ENCODE data around the gene RANBP3L. TPM values are rescaled to one million over a fixed set of nuclear protein-coding genes. Genes with fewer than 3 reads are reported as not detected.
"Not testable (repeated sequence)": the region's sequence is repeated elsewhere in the genome, so short reads cannot be mapped to it uniquely, and the experiment has no call there.

The RANBP3L gene, protein sequence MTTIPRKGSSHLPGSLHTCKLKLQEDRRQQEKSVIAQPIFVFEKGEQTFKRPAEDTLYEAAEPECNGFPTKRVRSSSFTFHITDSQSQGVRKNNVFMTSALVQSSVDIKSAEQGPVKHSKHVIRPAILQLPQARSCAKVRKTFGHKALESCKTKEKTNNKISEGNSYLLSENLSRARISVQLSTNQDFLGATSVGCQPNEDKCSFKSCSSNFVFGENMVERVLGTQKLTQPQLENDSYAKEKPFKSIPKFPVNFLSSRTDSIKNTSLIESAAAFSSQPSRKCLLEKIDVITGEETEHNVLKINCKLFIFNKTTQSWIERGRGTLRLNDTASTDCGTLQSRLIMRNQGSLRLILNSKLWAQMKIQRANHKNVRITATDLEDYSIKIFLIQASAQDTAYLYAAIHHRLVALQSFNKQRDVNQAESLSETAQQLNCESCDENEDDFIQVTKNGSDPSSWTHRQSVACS
- total RNA-seq, result 0.57 and 0.85 TPM in 2 replicates
- polyA plus RNA-seq, result 0.21 and 0.48 TPM in 2 replicates

DNA sequence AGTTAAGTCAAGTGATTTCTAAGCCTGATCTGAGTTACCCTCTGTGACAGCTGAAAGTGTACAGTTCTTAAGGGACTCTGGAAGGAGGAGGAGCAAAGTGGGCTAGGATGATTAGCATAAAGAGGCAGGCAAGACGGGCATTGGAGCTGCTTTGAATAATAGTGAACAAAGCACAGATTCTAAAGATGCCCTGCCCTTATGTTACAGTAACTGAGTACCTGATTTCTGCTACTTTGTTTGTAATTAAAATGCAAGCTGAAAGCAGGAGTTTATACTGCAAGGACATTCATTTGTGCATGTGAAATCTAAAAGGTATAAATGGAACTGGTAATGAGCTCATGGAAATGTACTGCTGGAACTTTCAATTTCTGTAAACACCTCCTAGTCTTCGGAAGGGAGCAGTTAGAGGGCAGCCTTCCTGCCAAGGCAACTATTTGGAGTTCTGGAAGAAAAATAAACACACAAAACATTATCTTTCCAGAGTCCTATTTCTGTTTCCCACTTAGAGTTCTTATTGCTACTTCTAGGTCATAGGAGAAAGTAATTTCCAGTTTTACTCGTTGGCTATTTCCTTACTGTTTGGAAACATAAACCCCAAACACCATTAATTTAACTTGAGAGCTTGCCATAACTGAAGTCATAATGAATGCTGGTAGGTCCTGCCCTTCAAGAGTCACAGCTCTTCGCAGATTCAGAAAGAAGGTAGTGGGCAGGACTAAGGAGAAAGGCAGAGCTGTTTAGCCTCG lies at the start of gene RANBP3L:
TSS of gene RANBP3L (minus strand) at position 45 of the 746 bp plus-strand sequence. CDS start 486 bp downstream, outside the sequence.
- Histone ChIP-seq H3K27ac (peak within 1 kb of the TSS; percentile 89), H3K4me3 (no peak within 1 kb of the TSS), H3K36me3 (no peaks in the 10 kb centered on the region), H3K27me3 (no peaks in the 10 kb centered on the region), H3K9me3 (ENCODE audit: low read depth) (no peaks in the 10 kb centered on the region), H3K4me1 (ENCODE audit: low read depth) (peaks cover 22% of the 10 kb centered on the region)
- DNase-seq (ENCODE audit: low read depth in 1 of 2, low spot score in 1 of 2), result peak; percentile 50 to 84
- TF ChIP-seq, protein P1, sequence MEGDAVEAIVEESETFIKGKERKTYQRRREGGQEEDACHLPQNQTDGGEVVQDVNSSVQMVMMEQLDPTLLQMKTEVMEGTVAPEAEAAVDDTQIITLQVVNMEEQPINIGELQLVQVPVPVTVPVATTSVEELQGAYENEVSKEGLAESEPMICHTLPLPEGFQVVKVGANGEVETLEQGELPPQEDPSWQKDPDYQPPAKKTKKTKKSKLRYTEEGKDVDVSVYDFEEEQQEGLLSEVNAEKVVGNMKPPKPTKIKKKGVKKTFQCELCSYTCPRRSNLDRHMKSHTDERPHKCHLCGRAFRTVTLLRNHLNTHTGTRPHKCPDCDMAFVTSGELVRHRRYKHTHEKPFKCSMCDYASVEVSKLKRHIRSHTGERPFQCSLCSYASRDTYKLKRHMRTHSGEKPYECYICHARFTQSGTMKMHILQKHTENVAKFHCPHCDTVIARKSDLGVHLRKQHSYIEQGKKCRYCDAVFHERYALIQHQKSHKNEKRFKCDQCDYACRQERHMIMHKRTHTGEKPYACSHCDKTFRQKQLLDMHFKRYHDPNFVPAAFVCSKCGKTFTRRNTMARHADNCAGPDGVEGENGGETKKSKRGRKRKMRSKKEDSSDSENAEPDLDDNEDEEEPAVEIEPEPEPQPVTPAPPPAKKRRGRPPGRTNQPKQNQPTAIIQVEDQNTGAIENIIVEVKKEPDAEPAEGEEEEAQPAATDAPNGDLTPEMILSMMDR (IDR thresholded peaks at IDR 0.05; ENCODE audit: low read depth, low read length), result no peak

DNA sequence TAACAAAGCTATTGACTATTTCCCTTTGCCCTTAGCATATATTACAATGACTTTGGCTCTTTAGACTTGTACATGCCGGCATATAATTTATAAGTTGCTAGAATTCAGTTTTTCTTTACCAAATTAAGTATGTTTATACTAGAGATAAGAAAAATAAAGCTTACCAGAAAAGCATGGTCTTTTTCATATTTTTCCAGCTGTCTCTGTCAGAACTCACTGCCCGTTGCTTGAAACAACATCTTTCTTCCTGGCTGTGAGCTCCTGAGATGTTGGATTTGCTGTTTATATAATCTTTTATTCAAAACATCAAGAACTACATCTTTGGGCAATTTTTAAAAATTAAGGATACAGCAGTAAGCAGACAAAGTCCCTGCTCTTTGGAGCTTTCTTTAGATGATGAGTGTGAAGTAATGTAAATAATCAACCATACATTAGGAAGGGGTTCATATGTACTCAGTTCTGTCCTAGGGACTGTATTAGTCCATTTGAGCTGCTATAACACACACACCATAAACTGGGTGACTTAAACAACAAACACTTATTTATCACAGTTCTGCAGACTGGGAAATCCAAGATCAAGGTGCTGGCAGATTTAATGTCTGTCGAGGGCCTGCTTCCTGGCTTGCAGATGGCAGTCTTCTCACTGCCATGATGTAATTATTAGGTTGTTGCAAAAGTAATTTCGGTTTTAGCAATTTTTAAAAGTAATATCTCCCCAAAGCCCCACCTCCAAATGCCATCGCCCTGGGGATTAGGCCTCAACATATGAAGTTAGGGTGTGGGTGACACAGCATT lies 45.4 kb upstream of the RANBP3L start:
- no peaks in the 10 kb centered on the region for H3K4me1 ChIP-seq (ENCODE audit: low read depth)
- no peaks in the 10 kb centered on the region for H3K36me3 ChIP-seq
- DNase-seq (ENCODE audit: low read depth in 1 of 2, low spot score in 1 of 2), result no peak
- H3K4me3 ChIP-seq, result no peak overlapping the region
- H3K9me3 ChIP-seq (ENCODE audit: low read depth), result no peaks in the 10 kb centered on the region
- H3K27ac ChIP-seq, result no peak overlapping the region
- H3K27me3 ChIP-seq, result no peaks in the 10 kb centered on the region
- TF ChIP-seq, protein P1 (IDR thresholded peaks at IDR 0.05; ENCODE audit: low read depth, low read length), result no peak

DNA sequence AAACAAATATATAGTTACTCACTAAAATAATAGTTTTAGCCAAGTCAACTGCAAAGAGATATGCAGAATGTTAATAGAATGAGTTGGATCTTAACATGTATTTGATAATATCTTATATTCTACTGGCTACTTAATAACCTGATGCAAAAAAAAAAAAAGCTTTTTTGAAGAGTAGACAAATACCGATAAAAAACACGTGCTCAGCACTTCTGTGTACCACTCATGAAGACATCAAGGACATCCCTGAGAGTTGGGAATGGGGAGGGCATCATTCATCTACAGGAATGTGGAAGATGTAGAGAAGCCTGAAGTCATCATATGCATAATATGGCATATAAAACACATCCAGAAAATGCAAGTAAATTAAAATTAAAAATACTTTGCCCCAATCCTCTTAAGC lies 43.2 kb upstream of the RANBP3L start:
- Histone ChIP-seq H3K27ac (no peak overlapping the region), H3K4me3 (no peak overlapping the region), H3K36me3 (no peaks in the 10 kb centered on the region), H3K4me1 (ENCODE audit: low read depth) (peaks cover 5% of the 10 kb centered on the region), H3K27me3 (no peaks in the 10 kb centered on the region), H3K9me3 (ENCODE audit: low read depth) (no peaks in the 10 kb centered on the region)
- no peak for DNase-seq (ENCODE audit: low read depth in 1 of 2, low spot score in 1 of 2)
- TF ChIP-seq, protein P1 (IDR thresholded peaks at IDR 0.05; ENCODE audit: low read depth, low read length), result no peak

DNA sequence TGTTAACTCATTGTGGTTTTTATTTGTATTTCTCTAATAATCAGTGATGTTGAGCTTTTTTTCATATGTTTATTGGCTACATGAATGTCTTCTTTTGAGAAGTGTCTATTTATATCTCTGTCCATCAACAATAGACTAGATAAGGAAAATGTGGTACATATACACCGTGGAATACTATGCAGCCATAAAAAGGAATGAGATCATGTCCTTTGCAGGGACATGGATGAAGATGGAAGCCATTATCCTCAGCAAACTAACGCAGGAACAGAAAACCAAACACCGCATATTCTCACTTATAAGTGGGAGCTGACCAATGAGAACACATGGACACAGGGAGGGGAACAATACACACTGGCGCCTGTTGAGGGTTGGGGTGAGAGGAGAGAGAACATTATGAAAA lies 40.0 kb upstream of the RANBP3L start:
- not testable (repeated sequence) for H3K9me3 ChIP-seq (ENCODE audit: low read depth); H3K27ac ChIP-seq; H3K4me3 ChIP-seq; DNase-seq (ENCODE audit: low read depth in 1 of 2, low spot score in 1 of 2); H3K36me3 ChIP-seq; H3K4me1 ChIP-seq (ENCODE audit: low read depth); H3K27me3 ChIP-seq

DNA sequence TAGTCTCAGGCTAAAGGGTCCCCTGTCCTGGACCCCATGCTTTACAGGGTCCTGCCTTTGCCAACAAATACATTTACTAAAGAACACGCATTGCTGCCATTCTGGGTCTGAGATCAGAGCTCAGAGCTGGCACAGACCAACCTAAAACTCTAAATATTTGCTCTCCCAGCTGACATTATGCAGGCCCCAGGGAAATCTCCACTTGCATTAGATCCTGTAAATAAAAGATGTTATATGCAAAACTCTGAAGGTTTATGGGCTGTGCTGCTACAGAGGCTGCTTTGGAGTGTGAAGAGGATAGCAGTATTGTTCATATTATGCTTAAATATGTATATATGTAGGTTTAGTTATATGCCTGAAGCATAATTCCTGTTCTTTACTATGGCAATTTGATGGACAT lies 35.9 kb upstream of the RANBP3L start:
- H3K4me3 ChIP-seq, result no peak overlapping the region
- no peaks in the 10 kb centered on the region for H3K27me3 ChIP-seq
- H3K9me3 ChIP-seq (ENCODE audit: low read depth), result no peaks in the 10 kb centered on the region
- no peaks in the 10 kb centered on the region for H3K36me3 ChIP-seq
- no peak overlapping the region for H3K27ac ChIP-seq
- peaks cover 8% of the 10 kb centered on the region for H3K4me1 ChIP-seq (ENCODE audit: low read depth)
- no peak for DNase-seq (ENCODE audit: low read depth in 1 of 2, low spot score in 1 of 2)
- TF ChIP-seq, protein P1 (IDR thresholded peaks at IDR 0.05; ENCODE audit: low read depth, low read length), result no peak
